MCF 10A (cell line): ENCODE measurements around the gene SELL. TPM values are rescaled to one million over a fixed set of nuclear protein-coding genes. Genes with fewer than 3 reads are reported as not detected.

Source experiments
- BruUV-seq: library from RNA; stranded (reverse); fragments of 400-500 nt; replicated peaks from 2 replicates; lab custom pipeline; 2021; lab: Mats Ljungman, UMichigan
- CTCF ChIA-PET: fragments of 300-600 bp; sonication (Branson Sonifier 250); formaldehyde crosslinking; extraction: SDS; loops from one replicate; lab custom pipeline; 2021; ENCODE audit warnings: antibody characterized with exemption, inconsistent platforms; lab: Yijun Ruan, JAX
- POLR2A ChIA-PET: fragments of 300-600, 350-650 bp; sonication (Branson Sonifier 250); formaldehyde crosslinking; extraction: SDS; loops from one replicate; lab custom pipeline; 2020; ENCODE audit warnings: antibody characterized with exemption, inconsistent platforms; lab: Yijun Ruan, JAX
- DNase-seq: peaks from one replicate; pipeline ENCODE4 v3.0.0-alpha.2; 2018; ENCODE audit not compliant: unreplicated experiment
- H3K27ac Mint-ChIP-seq: one replicate; pipeline ENCODE4 v1.8.0; 2022; ENCODE audit warnings: mild to moderate bottlenecking, low read depth, mixed read lengths; ENCODE audit not compliant: unreplicated experiment
- H3K27me3 Mint-ChIP-seq: one replicate; pipeline ENCODE4 v1.8.0; 2022; ENCODE audit warnings: mixed read lengths; ENCODE audit not compliant: insufficient read depth, unreplicated experiment
- H3K36me3 Mint-ChIP-seq: one replicate; pipeline ENCODE4 v1.8.0; 2022; ENCODE audit warnings: mild to moderate bottlenecking, moderate library complexity, mixed read lengths; ENCODE audit not compliant: insufficient read depth, unreplicated experiment
- H3K4me1 Mint-ChIP-seq: one replicate; pipeline ENCODE4 v1.8.0; 2022; ENCODE audit warnings: mixed read lengths; ENCODE audit not compliant: insufficient read depth, unreplicated experiment
- H3K4me3 Mint-ChIP-seq: one replicate; pipeline ENCODE4 v1.8.0; 2022; ENCODE audit warnings: mild to moderate bottlenecking, moderate library complexity, mixed read lengths; ENCODE audit not compliant: unreplicated experiment
- H3K9me3 Mint-ChIP-seq: one replicate; pipeline ENCODE4 v1.8.0; 2022; ENCODE audit warnings: mixed read lengths; ENCODE audit not compliant: unreplicated experiment
- intact Hi-C: fragments of 100-400 bp; cut with micrococcal nuclease; formaldehyde crosslinking; loops from 2 replicates; pipeline ENCODE4 v1.14.1; 2022
- total RNA-seq: library from RNA; stranded (reverse); gene quantifications from 2 replicates; pipeline ENCODE4 v1.2.3, GENCODE V29; 2022
- TF ChIP-seq, protein P1 (sequence below): fragments of 200-600 bp; IDR thresholded peaks from one replicate; pipeline ENCODE4 v1.8.0; 2022; ENCODE audit warnings: antibody characterized with exemption, mild to moderate bottlenecking; ENCODE audit not compliant: unreplicated experiment

SELL gene
- total RNA-seq, 1 experiment from 2014 or later = not detected

DNA sequence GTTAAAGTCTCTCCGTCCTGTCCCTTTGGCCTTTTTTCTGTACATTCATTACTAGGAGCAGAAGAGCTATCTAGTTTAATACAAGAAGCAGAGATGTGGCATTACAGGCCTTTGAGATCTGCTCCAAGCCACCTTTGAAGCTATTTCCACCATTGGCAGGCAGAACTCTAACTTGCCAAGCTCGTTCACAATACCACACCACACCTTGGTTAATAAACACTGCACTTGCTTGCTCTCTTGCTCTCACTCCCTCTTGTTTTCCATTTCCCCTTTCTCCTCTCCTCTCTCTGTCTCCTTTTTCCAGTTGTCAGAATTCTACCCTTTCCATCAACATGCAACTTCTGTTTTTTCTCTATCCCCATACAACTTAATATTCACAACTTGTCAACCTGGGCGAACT is 15.4 kb upstream of the SELL start:
- H3K4me3 Mint-ChIP-seq = no peak overlapping the region
- H3K36me3 Mint-ChIP-seq = no peaks in the 10 kb centered on the region
- H3K4me1 Mint-ChIP-seq = no peaks in the 10 kb centered on the region
- DNase-seq = no peak
- H3K27ac Mint-ChIP-seq = no peak overlapping the region
- ChIA-PET POLR2A (interaction anchor here (0.6 to 0.7 kb wide), 2 partner anchors 100 to 355 kb away, joined by 3 read pairs; no protein-coding TSS in a partner anchor), CTCF (interaction anchor here (0.6 to 1.4 kb wide), 4 partner anchors 10 to 1207 kb away, joined by 3 to 7 read pairs (median 3); no protein-coding TSS in a partner anchor)
- intact Hi-C loops = no loop called here
- H3K27me3 Mint-ChIP-seq = peaks cover 29% of the 10 kb centered on the region
- BruUV-seq = no TSS peak
- no peaks in the 10 kb centered on the region for H3K9me3 Mint-ChIP-seq
- TF ChIP-seq, protein P1, sequence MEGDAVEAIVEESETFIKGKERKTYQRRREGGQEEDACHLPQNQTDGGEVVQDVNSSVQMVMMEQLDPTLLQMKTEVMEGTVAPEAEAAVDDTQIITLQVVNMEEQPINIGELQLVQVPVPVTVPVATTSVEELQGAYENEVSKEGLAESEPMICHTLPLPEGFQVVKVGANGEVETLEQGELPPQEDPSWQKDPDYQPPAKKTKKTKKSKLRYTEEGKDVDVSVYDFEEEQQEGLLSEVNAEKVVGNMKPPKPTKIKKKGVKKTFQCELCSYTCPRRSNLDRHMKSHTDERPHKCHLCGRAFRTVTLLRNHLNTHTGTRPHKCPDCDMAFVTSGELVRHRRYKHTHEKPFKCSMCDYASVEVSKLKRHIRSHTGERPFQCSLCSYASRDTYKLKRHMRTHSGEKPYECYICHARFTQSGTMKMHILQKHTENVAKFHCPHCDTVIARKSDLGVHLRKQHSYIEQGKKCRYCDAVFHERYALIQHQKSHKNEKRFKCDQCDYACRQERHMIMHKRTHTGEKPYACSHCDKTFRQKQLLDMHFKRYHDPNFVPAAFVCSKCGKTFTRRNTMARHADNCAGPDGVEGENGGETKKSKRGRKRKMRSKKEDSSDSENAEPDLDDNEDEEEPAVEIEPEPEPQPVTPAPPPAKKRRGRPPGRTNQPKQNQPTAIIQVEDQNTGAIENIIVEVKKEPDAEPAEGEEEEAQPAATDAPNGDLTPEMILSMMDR = no peak

DNA sequence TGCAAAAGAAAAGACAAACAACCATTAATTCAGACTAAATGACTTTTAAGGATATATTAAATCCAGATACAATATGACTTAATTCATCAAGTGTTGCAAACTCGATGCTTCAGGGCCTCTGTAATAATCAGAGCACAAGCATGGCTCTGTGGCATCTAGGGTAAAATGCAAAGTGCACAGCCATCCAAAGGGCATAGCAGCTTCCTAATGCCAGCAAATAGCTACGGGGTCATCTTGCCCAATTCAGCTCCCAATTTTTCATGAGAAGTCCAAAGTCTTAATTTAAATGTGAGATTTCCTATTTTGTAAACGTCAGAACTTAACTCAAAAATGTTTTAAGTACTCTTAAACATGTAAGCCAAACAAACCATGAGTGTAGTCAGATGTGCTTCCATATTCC is 14.5 kb upstream of the SELL start:
- H3K27ac Mint-ChIP-seq = no peak overlapping the region
- intact Hi-C loops = no loop called here
- H3K4me3 Mint-ChIP-seq = no peak overlapping the region
- no peaks in the 10 kb centered on the region for H3K9me3 Mint-ChIP-seq
- H3K27me3 Mint-ChIP-seq = peaks cover 21% of the 10 kb centered on the region
- ChIA-PET CTCF (interaction anchor here (0.6 to 1.6 kb wide), 3 partner anchors 14 to 193 kb away, joined by 3 to 5 read pairs (median 3); no protein-coding TSS in a partner anchor), POLR2A (no interaction called here)
- no peaks in the 10 kb centered on the region for H3K4me1 Mint-ChIP-seq
- TF ChIP-seq, protein P1 = no peak
- H3K36me3 Mint-ChIP-seq = no peaks in the 10 kb centered on the region
- no TSS peak for BruUV-seq
- DNase-seq = no peak

DNA sequence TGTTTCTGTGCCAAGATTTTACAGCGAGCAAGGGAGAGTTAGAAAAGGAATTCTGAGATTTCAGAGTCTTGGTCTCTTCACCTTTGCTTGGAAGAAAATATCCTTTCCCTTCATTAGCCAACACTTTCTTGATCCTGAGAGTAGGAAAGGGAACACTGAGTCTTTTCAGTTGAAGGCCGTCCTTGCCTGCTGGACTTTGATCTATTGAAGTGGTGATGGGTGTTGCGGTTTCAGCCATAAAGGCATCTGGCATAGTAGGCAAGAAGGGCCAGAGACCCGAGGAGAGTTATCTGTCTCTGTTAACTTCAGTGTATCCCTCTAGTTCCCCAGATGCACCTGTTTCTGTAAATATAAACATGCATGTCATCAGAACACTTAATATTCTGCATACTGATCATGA is 12.7 kb upstream of the SELL start:
- DNase-seq = no peak
- Mint-ChIP-seq H3K4me1 (no peaks in the 10 kb centered on the region), H3K9me3 (no peaks in the 10 kb centered on the region), H3K4me3 (no peak overlapping the region), H3K36me3 (no peaks in the 10 kb centered on the region), H3K27me3 (peaks cover 17% of the 10 kb centered on the region), H3K27ac (no peak overlapping the region)
- CTCF ChIA-PET = interaction anchor here (0.6 to 1.2 kb wide), 2 partner anchors 102 to 258 kb away, joined by 3 read pairs; no protein-coding TSS in a partner anchor
- POLR2A ChIA-PET = no interaction called here
- intact Hi-C loops = no loop called here
- BruUV-seq = no TSS peak
- TF ChIP-seq, protein P1 = no peak

DNA sequence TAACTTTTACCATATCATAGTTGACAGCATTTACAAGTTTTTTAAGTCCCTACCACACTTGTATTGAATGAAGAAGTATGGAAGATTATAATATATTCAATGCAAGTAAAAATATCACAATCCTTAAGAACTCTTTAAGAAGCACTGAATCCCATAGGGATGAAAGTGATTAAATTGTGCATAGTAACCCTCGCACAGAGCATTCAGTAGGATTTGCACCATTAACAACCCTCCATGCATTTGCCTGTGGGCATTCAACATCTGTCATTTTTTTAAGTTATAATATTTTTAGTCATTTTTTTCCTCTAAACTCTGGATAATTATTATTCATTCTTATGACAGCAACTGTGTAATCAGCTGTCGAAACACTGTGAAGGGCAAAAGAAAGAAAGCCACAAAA is 12.3 kb upstream of the SELL start:
- no peak for DNase-seq
- no peak overlapping the region for H3K27ac Mint-ChIP-seq
- H3K4me3 Mint-ChIP-seq = no peak overlapping the region
- ChIA-PET CTCF (interaction anchor here (0.6 kb wide), 1 partner anchor 101 kb away, joined by 3 read pairs; no protein-coding TSS in a partner anchor), POLR2A (no interaction called here)
- no peaks in the 10 kb centered on the region for H3K4me1 Mint-ChIP-seq
- no peaks in the 10 kb centered on the region for H3K36me3 Mint-ChIP-seq
- intact Hi-C loops = no loop called here
- no peaks in the 10 kb centered on the region for H3K9me3 Mint-ChIP-seq
- TF ChIP-seq, protein P1 = no peak
- BruUV-seq = no TSS peak
- peaks cover 17% of the 10 kb centered on the region for H3K27me3 Mint-ChIP-seq
